WTC11 (cell line): ENCODE measurements around the gene EMP2. TPM values are rescaled to one million over a fixed set of nuclear protein-coding genes. Genes with fewer than 3 reads are reported as not detected.

Source experiments
- ATAC-seq: fragments of 200-7000 bp; cut with Tn5 transposase; 2 replicates; pipeline ENCODE4 v1.10.0; 2021; ENCODE audit warnings: mild to moderate bottlenecking, moderate library complexity
- CTCF ChIA-PET: fragments of 300-600 bp; sonication (Branson Sonifier 250); formaldehyde crosslinking; loops from one replicate; lab custom pipeline; 2021; ENCODE audit warnings: antibody characterized with exemption; lab: Charles Lee
- POLR2A ChIA-PET: fragments of 350-600 bp; sonication (Branson Sonifier 250); formaldehyde crosslinking; loops from one replicate; lab custom pipeline; 2021; ENCODE audit warnings: antibody characterized with exemption; lab: Charles Lee
- DNase-seq: peaks from one replicate; pipeline ENCODE4 v3.0.0; 2021; ENCODE audit warnings: low spot score
- H3K27ac Mint-ChIP-seq: 2 replicates; pipeline ENCODE4 v1.8.0; 2021; ENCODE audit warnings: mixed read lengths
- H3K27me3 Mint-ChIP-seq: 2 replicates; pipeline ENCODE4 v1.8.0; 2021; ENCODE audit warnings: low read depth, mild to moderate bottlenecking, moderate library complexity, mixed read lengths
- H3K36me3 Mint-ChIP-seq: 2 replicates; pipeline ENCODE4 v1.8.0; 2021; ENCODE audit warnings: mixed read lengths
- H3K4me1 Mint-ChIP-seq: 2 replicates; pipeline ENCODE4 v1.8.0; 2022; ENCODE audit warnings: mixed read lengths
- H3K4me3 Mint-ChIP-seq: 2 replicates; pipeline ENCODE4 v1.8.0; 2021; ENCODE audit warnings: mild to moderate bottlenecking, moderate library complexity, mixed read lengths
- H3K9me3 Mint-ChIP-seq: 2 replicates; pipeline ENCODE4 v1.8.0; 2021; ENCODE audit warnings: mixed read lengths
- AFF4 ChIP-seq: sonication (generic); formaldehyde crosslinking; IDR thresholded peaks from 2 replicates; pipeline ENCODE4 v1.8.1; 2023; ENCODE audit warnings: mild to moderate bottlenecking, missing genetic modification reagents, borderline replicate concordance
- ARID4B ChIP-seq: sonication (generic); formaldehyde crosslinking; IDR thresholded peaks from 2 replicates; pipeline ENCODE4 v1.8.0; 2023; ENCODE audit warnings: missing genetic modification reagents, mild to moderate bottlenecking, borderline replicate concordance
- ATF2 ChIP-seq: sonication (generic); formaldehyde crosslinking; IDR thresholded peaks from 2 replicates; pipeline ENCODE4 v1.8.1; 2022; ENCODE audit warnings: low read depth, missing genetic modification reagents, borderline replicate concordance
- ERG ChIP-seq: fragments of 250-450 bp; sonication (Bioruptor Pico); IDR thresholded peaks from 2 replicates; pipeline ENCODE4 v1.8.0; 2021; ENCODE audit warnings: mild to moderate bottlenecking
- ESRRA ChIP-seq: sonication (generic); formaldehyde crosslinking; IDR thresholded peaks from 2 replicates; pipeline ENCODE4 v1.8.1; 2022; ENCODE audit warnings: mild to moderate bottlenecking, missing genetic modification reagents, borderline replicate concordance
- MLX ChIP-seq: sonication (generic); formaldehyde crosslinking; IDR thresholded peaks from 2 replicates; pipeline ENCODE4 v1.8.1; 2023; ENCODE audit warnings: mild to moderate bottlenecking, missing genetic modification reagents, moderate library complexity
- MYBL2 ChIP-seq: sonication (generic); formaldehyde crosslinking; IDR thresholded peaks from 2 replicates; pipeline ENCODE4 v1.8.1; 2023; ENCODE audit warnings: mild to moderate bottlenecking, moderate library complexity, missing genetic modification reagents
- NFE2L1 ChIP-seq: sonication (generic); formaldehyde crosslinking; IDR thresholded peaks from 2 replicates; pipeline ENCODE4 v1.8.1; 2023; ENCODE audit warnings: missing genetic modification reagents
- STAT6 ChIP-seq: sonication (generic); formaldehyde crosslinking; conservative IDR thresholded peaks from 2 replicates; pipeline ENCODE4 v1.8.1; 2023; ENCODE audit warnings: mild to moderate bottlenecking, low read depth, missing genetic modification reagents, moderate library complexity
- TEAD4 ChIP-seq: sonication (generic); formaldehyde crosslinking; IDR thresholded peaks from 2 replicates; pipeline ENCODE4 v1.8.0; 2022; ENCODE audit warnings: mild to moderate bottlenecking, missing genetic modification reagents
- USF2 ChIP-seq: sonication (generic); formaldehyde crosslinking; IDR thresholded peaks from 2 replicates; pipeline ENCODE4 v1.8.1; 2023; ENCODE audit warnings: mild to moderate bottlenecking, missing genetic modification reagents, moderate library complexity
- ZNF416 ChIP-seq: fragments of 250-450 bp; sonication (Bioruptor Pico); IDR thresholded peaks from 2 replicates; pipeline ENCODE4 v1.9.0; 2021; ENCODE audit warnings: mild to moderate bottlenecking, inconsistent platforms
- total RNA-seq: library from RNA; stranded (reverse); gene quantifications from 3 replicates; pipeline ENCODE4 v1.2.3, GENCODE V29; 2021

Gene EMP2
- total RNA-seq, 1 experiment from 2014 or later, result 16.4 TPM

- peaks cover 21% of the 10 kb centered on the region for H3K9me3 Mint-ChIP-seq
- no peaks in the 10 kb centered on the region for H3K27me3 Mint-ChIP-seq
- H3K4me1 Mint-ChIP-seq, result peaks cover 45% of the 10 kb centered on the region
- H3K27ac Mint-ChIP-seq, result peak overlapping the region; percentile 94
- no peak overlapping the region for H3K4me3 Mint-ChIP-seq
- CTCF ChIA-PET, result interaction anchor here (0.6 to 1.1 kb wide), 6 partner anchors 17 to 1284 kb away, joined by 3 to 4 read pairs (median 3); partner anchors contain the start of gene GRIN2A
- POLR2A ChIA-PET, result no interaction called here
- peaks cover 20% of the 10 kb centered on the region for H3K36me3 Mint-ChIP-seq
- TF ChIP-seq NFE2L1 (CRISPR knock-in tag) (no peak), ATF2 (CRISPR knock-in tag) (no peak), ARID4B (CRISPR knock-in tag) (no peak), ERG (CRISPR knock-in tag) (no peak), STAT6 (CRISPR knock-in tag) (no peak), ESRRA (CRISPR knock-in tag) (no peak), USF2 (CRISPR knock-in tag) (no peak), AFF4 (CRISPR knock-in tag) (no peak), MYBL2 (CRISPR knock-in tag) (no peak), TEAD4 (CRISPR knock-in tag) (no peak), MLX (no peak), ZNF416 (CRISPR knock-in tag) (no peak)
- peak; percentile 78 for ATAC-seq
- DNase-seq, result no peak
Measured at GRCh38 chr16:10504404-10504885, 76.0 kb downstream of the EMP2 start.
